ENCODE data around the gene RNU6-8. TPM values are rescaled to one million over a fixed set of nuclear protein-coding genes. Genes with fewer than 3 reads are reported as not detected.

The RNU6-8 gene
- total RNA-seq, 1 donor from 2014 or later = not detected

- intact Hi-C loops (cut with micrococcal nuclease) = no loop called here
These were observed 37.0 kb downstream of the RNU6-8 start for GRCh38 chr14:32166029-32166428.

Other genes starting within 250 kb of the RNU6-8 start
- gene ARHGAP5, start 126.0 kb downstream of the RNU6-8 start, total RNA-seq = 28.8 and 32.6 TPM in 2 replicates
- not detected in 2 replicates for gene RNU6-7, start 1.2 kb downstream of the RNU6-8 start, total RNA-seq
- gene AKAP6, start 126.0 kb upstream of the RNU6-8 start, total RNA-seq = 0.15 and 0.22 TPM in 2 replicates

All from T-helper 1 cell treated with Interleukin-12 subunit alpha and Interleukin-12 subunit beta and Interleukin-4 antibody, amounts not matched to agents 30 ng/mL and 1 ng/mL, for 36 hours (primary cell).